A673 (cell line): Measurements from ENCODE around the gene CMTM4.

ENCODE experiments used
- CTCF ChIP-seq: fragments of 300-800, 200-600 bp; sonication (generic); conservative IDR thresholded peaks from 2 replicates; pipeline ENCODE4 v1.5.1; 2017; ENCODE audit warnings: low read depth, mild to moderate bottlenecking, antibody characterized with exemption, low read length, moderate library complexity, mixed read lengths
- EZH2 ChIP-seq: fragments of 200-600 bp; sonication (generic); IDR thresholded peaks from 2 replicates; pipeline ENCODE4 v1.6.1; 2017; ENCODE audit warnings: borderline replicate concordance, low read depth, mild to moderate bottlenecking, mixed read lengths, antibody characterized with exemption, low read length; ENCODE audit not compliant: poor library complexity, severe bottlenecking

GRCh38 chr16:66658860-66659190 is 37.7 kb downstream of the CMTM4 start:
- TF ChIP-seq CTCF (no peak), EZH2 (no peak)
